ENCODE results near the gene NEK6. TPM values are rescaled to one million over a fixed set of nuclear protein-coding genes. Genes with fewer than 3 reads are reported as not detected.

NEK6 gene
- total and polyA plus RNA-seq, 9 of the 15 experiments (the other 6 are each of a cell fraction or from before 2014, with no cell fraction given), result 3.1 to 19.0 (median 8.4) TPM

DNA sequence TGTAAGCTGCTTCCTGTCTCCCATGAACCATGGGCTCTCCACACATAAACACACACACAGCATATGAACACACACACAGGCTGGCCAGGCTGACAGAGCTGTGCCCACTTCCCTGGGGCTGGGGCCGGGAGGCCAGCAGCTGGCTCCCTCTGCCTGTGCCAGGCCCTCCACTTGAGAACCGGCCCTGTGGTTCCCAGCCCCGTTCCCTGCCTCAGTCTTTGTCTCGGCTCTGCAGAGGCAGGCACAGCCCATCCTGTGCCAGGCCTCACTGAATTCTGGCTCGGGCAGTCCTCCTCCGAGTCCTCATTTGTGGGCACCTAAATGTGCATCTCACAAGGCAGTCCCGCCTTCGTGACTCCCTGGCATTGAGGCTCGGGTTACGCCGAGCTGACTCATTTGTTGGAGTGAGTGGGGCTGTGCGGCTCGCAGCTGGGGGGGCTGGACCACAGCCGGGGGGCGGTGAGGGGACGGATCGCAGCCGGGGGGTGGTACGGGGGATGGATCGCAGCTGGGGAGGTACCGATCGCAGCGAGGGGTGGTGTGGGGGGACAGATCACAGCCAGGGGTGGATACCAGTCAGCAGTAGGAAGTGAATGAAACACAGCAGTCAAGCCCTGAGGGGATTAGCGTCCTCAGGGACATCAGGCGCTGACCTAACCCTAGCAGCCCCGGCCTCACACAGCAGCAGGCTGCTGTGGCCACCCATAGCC, 85.2 kb downstream of the NEK6 start (continued):
- TF ChIP-seq SMARCC2 (IDR thresholded peaks at IDR 0.05; ENCODE audit: low read depth), result no peak
- TF ChIP-seq ZNF695 (CRISPR knock-in tag; IDR thresholded peaks at IDR 0.05), result no peak

DNA sequence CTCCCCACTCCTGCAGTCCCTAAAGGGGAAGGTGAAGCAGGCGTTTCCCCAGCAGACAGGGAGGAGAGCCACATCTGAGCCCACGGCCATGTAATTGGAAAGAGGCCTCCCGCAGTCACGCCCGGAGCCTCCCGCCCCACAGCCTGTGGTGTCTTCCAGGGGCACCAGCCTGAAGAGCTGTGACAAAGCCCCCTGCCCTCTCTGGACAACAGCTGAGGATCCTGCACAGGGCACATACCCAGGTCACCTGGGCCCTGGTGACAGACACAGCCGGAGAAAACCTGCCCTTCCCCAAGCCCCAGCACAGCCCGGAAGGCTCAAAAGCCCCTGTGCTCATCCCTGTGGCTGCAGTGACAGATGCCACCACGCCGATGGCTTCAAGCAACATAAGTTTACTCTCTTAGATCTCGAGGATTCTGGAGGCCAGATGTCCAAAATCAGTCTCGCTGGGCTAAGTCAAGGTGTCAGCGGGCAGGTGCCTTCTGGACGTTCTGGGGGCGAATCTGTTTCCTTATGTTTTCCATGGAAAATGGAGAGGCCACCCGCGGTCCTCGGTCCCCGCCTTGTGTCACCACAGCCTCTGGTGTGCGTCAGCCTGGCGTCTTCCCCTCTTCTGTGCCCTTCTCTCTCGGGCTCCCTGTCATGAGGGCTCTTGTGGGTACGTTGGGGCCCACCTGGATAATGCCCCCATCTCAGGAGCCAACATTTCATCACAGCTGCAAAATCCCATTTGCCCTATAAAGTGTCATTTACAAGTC, 86.0 kb downstream of the NEK6 start:
- H4K20me1 ChIP-seq (replicated peaks; ENCODE audit: control insufficient read depth, insufficient read depth, low read length), result no peaks in the 10 kb centered on the region
- peaks cover 0 to 39% of the 10 kb centered on the region in 2 experiments; a peak in 3 of 5 replicates for H3K4me1 ChIP-seq (replicated peaks in 1 of 2; ENCODE audit: control insufficient read depth in 2 of 2, insufficient read depth in 2 of 2, low read length in 2 of 2)
- H3K79me2 ChIP-seq (ENCODE audit: control insufficient read depth, insufficient read depth, low read length), result no peaks in the 10 kb centered on the region
- no peak overlapping the region for H3K4me3 ChIP-seq
- ChIA-PET POLR2A (interaction anchor here (0.6 to 0.7 kb wide), 2 partner anchors 38 to 1038 kb away, joined by 3 read pairs; no protein-coding TSS in a partner anchor), CTCF (ENCODE audit: low intra/inter-chr PET ratio) (no interaction called here)
- H3K9me3 ChIP-seq (replicated peaks; ENCODE audit: control insufficient read depth, insufficient read depth, low read depth, low read length), result no peaks in the 10 kb centered on the region
- H3K27ac ChIP-seq (ENCODE audit: extremely low read depth, low read depth, low read length), result no peak overlapping the region
- no peak overlapping the region for H2AFZ ChIP-seq (ENCODE audit: low read depth, low read length)
- TF ChIP-seq TRIM24 (IDR thresholded peaks at IDR 0.05), result no peak
- TF ChIP-seq SLC30A9 (CRISPR knock-in tag; IDR thresholded peaks at IDR 0.05), result no peak
- TF ChIP-seq ZNF586 (CRISPR knock-in tag; conservative IDR thresholded peaks at IDR 0.05), result no peak
- TF ChIP-seq PTRF (tag; IDR thresholded peaks at IDR 0.05), result no peak
- no peak for TF ChIP-seq LEF1 (IDR thresholded peaks at IDR 0.05)
- no peak for TF ChIP-seq SP1 (CRISPR knock-in tag; IDR thresholded peaks at IDR 0.05)
- TF ChIP-seq MEIS2 (IDR thresholded peaks at IDR 0.05; ENCODE audit: partially characterized antibody), result no peak
- TF ChIP-seq, protein P1, sequence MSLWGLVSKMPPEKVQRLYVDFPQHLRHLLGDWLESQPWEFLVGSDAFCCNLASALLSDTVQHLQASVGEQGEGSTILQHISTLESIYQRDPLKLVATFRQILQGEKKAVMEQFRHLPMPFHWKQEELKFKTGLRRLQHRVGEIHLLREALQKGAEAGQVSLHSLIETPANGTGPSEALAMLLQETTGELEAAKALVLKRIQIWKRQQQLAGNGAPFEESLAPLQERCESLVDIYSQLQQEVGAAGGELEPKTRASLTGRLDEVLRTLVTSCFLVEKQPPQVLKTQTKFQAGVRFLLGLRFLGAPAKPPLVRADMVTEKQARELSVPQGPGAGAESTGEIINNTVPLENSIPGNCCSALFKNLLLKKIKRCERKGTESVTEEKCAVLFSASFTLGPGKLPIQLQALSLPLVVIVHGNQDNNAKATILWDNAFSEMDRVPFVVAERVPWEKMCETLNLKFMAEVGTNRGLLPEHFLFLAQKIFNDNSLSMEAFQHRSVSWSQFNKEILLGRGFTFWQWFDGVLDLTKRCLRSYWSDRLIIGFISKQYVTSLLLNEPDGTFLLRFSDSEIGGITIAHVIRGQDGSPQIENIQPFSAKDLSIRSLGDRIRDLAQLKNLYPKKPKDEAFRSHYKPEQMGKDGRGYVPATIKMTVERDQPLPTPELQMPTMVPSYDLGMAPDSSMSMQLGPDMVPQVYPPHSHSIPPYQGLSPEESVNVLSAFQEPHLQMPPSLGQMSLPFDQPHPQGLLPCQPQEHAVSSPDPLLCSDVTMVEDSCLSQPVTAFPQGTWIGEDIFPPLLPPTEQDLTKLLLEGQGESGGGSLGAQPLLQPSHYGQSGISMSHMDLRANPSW (CRISPR knock-in tag; IDR thresholded peaks at IDR 0.05), result no peak
- no peak for TF ChIP-seq SNRNP70 (optimal IDR thresholded peaks at IDR 0.05; ENCODE audit: low read depth, low read length)
- no peak for TF ChIP-seq DPF2 (IDR thresholded peaks at IDR 0.05)
- TF ChIP-seq LCOR (CRISPR knock-in tag; IDR thresholded peaks at IDR 0.05), result no peak
- TF ChIP-seq CXXC5 (CRISPR knock-in tag; IDR thresholded peaks at IDR 0.05), result no peak
- TF ChIP-seq ZNF134 (CRISPR knock-in tag; conservative IDR thresholded peaks at IDR 0.05), result no peak
- no peaks in the 10 kb centered on the region for H3K27me3 ChIP-seq (ENCODE audit: control insufficient read depth in 2 of 2, insufficient read depth in 2 of 2, low read length in 2 of 2)
- no peak for DNase-seq (ENCODE audit: extremely low read depth in 1 of 4, low spot score in 3 of 4)
- no TSS peak for BruUV-seq (replicated peaks)
- intact Hi-C loops (cut with micrococcal nuclease), result no loop called here
- in situ Hi-C loops (cut with MboI), result no loop called here
- WGBS (ENCODE audit: insufficient coverage, low coverage, missing lambda C conversion rate), result 91% methylated on average over 17 of the region's 23 CpGs
- peaks cover 27% of the 10 kb centered on the region; the same call in 1 of the 3 replicates for H3K36me3 ChIP-seq (ENCODE audit: control insufficient read depth, insufficient read depth, low read length)
- H3K9me1 ChIP-seq (ENCODE audit: control insufficient read depth, insufficient read depth, low read length), result peaks cover under 1% of the 10 kb centered on the region
- 0 out of 4 replicates have a peak overlapping the region, but pooled peaks of 1 of the 2 experiments have one; percentile 28 for H3K9ac ChIP-seq (ENCODE audit: insufficient read depth in 1 of 2, low read depth in 2 of 2, low read length in 2 of 2)
- FAIRE-seq, result no peak
- no peak overlapping the region for H3K4me2 ChIP-seq (ENCODE audit: insufficient read depth, low read length)
- no peak for ATAC-seq

Measured in K562 (cell line).